HG03565 (cell line): Measurements from ENCODE around the gene KCNQ2.
A peak's percentile ranks its signal among the peaks of the same experiment; 100 is the strongest.
"Not testable (repeated sequence)": the region's sequence is repeated elsewhere in the genome, so short reads cannot be mapped to it uniquely, and the experiment has no call there.

ENCODE experiments used
- ATAC-seq: cut with Tn5 transposase; IDR thresholded peaks from one replicate; pipeline ENCODE4 v1.9.1; 2021; ENCODE audit warnings: mild to moderate bottlenecking, moderate library complexity; ENCODE audit not compliant: unreplicated experiment

The KCNQ2 gene

DNA sequence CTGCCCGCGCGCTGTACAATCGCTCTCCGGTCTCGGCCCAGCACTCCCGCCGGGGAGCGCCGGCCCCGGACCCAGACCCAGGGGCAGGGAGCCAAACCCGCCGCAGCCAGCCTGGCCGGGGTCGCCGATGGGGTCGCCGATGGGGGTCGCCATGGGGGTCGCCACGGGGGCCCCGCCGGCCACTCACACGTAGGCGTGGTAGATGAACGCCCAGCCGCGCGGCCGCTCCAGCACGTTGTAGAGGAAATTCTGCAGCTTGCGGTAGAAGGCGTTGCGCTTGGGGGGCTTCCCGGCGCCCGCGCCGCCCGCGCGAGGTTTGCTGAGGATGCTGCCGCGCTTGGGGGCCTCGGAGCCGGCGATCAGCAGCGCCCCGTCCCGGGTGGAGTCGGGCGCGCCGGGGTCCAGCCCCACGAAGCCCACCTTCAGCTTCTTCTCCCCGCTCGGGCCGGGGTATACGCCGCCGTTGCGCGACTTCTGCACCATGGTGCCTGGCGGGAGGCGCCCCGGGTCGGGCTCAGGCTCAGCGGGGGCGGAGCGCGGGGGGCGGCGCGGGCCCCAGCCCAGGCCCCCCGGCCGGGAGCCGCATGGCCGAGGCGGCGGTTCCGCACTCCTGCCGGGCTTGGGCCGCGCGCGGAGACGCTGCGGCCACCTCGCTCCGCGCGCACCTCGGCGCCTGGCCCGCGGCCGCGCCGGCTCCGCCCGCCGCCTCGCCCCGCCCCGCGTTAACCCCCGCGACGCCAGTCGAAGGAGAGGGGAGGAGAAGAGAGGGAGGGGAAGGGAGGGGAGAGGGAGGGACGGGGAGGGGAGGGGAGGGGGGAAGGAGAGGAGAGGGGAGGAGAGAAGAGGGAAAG, at the start of gene KCNQ2:
KCNQ2 (minus strand) TSS at position 675 of the 851 bp plus-strand sequence; CDS start at position 483, 192 bp downstream.
- ATAC-seq: no peak

DNA sequence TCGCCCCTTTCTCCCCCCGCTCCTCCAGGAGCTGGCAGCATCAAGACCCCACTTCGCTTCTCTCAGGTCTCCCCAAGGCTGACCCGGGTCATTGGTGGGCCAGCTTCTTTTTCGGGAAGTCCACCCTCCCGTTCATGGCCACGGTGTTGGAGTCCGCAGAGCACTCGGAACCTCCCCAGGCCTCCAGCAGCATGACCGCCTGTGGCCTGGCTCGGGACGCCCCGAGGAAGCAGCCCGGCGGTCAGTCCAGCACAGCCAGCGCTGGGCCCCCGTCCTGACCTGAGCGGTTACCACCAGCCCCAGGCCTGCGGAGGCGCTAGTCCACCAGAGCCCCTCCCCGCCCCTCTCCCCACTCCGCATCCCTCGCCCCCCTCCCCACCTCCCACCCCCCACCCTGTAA, 49.1 kb upstream of the KCNQ2 start:
- ATAC-seq: no peak

- peak; percentile 29 for ATAC-seq
These were observed 48.6 kb upstream of the KCNQ2 start for GRCh38 chr20:63520934-63521601.

GRCh38 chr20:63520504-63520933, 48.1 kb upstream of the KCNQ2 start, which contains the start of gene PPDPF:
TSS of gene PPDPF (plus strand) at chr20:63520765. CDS start at chr20:63521309, 544 bp downstream.
- peak; percentile 54 for ATAC-seq

DNA sequence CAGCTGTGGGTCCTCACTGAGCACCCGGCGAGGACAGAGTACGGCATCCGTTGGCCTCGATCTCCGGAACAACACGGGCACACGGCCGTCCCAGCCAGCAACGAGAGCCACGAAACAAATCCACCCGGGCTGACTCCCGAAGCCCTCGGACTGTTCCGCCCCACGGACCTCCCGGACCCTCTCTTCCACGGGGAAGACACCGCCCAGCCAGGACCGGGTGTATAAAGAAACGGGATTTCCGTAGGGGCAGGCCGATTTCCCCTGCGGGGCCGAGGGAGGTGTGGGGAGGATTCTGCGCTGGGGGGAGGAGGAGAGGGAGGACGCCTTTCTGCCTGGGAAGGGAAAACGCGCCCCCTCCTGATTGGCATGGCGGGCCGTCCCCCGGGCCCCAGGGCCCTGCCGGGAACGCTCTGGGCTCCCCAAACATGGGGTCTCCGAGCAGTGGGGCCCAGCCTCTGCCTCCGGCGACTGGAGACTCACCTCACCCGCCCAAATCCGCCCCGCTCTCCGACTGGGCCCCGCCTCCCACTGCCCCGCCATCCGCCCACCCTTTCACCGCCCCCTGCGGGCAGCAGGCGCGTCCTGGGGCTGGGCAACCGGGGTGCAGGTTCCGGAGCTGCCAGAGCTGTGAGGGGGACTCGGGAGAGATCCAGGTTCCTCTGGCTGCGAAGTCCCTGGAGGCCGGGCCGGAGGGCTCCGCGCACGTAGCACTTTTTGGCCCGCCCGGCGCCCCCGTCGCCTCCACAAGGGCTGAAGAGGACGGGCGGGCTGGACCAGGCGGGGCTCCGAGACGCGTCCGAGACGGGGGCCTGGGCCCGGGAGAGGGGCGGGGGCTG, 47.4 kb upstream of the KCNQ2 start:
- ATAC-seq: peak; percentile 10

- ATAC-seq: no peak
These were observed 46.7 kb upstream of the KCNQ2 start for GRCh38 chr20:63518946-63519667.

DNA sequence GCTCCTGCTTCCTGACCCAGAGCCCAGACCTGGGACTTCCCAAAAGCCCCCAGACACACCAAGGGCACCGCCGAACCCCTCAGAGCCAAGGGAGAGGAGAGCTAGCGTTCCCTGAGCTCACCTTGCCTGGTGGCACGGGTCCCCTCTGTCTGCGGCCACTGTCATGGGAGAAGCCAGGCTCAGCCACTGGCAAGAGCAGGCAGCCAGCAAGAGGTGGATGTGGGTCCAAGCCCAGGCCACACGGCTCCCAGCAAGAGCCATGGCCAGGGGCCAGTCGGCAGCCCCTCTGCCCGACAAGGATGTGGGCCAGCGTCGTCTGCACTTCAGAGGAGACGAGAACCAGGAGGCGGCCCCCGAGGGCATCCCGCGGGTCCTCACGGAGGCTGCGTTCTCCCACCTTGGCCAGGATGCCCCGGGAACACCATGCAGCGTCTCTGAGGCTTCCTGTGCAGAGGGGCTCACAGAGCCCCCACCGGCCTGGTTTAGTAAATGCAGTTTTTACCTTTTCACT, 46.0 kb upstream of the KCNQ2 start:
- no peak for ATAC-seq

- ATAC-seq: no peak
These were observed 45.2 kb upstream of the KCNQ2 start for GRCh38 chr20:63517376-63518309.

GRCh38 chr20:63514520-63514919, 42.1 kb upstream of the KCNQ2 start:
- not testable (repeated sequence) for ATAC-seq

DNA sequence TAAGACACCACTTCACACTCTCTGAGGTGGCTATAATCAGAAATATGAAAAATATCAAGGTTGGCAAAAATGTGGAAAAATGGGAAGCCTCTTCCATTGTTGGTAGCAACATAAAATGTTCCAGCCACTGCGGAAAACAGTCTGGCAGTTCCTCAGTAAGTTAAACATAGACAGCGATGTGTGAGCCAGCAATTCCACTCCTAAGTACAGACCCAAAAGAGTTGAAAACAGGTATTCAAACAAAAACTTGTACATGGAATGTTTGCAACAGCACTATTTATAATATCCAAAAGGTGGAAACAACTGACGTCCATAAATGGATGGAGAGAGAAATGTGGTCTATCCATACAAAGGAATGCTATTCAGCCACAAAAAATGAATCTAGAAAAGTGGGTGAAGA, 40.8 kb upstream of the KCNQ2 start:
- ATAC-seq: no peak

- ATAC-seq: no peak
These were observed 36.7 kb upstream of the KCNQ2 start for GRCh38 chr20:63509088-63509564.

GRCh38 chr20:63508072-63508768, 35.8 kb upstream of the KCNQ2 start:
- no peak for ATAC-seq

DNA sequence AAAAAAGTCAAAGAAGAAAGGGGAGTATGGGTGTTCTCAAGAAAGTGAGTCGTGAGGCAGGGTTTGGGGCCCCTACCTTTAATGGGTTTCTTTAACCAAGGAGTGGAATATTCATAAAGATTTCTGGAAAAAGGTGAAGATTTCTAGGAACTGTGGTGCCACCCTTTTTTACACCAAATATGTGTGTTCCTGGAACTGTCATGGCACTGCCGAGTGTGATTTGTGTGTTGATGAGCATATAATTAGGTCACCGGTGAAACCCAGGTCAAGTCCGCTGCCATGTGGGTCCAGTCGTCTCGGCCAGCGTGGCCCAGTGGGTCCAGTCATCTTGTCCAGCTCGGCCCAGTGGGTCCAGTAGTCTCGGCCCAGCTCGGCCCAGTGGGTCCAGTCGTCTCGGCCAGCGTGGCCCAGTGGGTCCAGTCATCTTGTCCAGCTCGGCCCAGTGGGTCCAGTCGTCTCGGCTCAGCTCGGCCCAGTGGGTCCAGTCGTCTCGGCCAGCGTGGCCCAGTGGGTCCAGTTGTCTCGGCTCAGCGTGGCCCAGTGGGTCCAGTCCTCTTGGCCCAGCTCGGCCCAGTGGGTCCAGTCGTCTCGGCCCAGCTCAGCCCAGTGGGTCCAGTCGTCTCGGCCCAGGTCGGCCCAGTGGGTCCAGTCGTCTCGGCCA, 34.8 kb upstream of the KCNQ2 start:
- no peak for ATAC-seq

DNA sequence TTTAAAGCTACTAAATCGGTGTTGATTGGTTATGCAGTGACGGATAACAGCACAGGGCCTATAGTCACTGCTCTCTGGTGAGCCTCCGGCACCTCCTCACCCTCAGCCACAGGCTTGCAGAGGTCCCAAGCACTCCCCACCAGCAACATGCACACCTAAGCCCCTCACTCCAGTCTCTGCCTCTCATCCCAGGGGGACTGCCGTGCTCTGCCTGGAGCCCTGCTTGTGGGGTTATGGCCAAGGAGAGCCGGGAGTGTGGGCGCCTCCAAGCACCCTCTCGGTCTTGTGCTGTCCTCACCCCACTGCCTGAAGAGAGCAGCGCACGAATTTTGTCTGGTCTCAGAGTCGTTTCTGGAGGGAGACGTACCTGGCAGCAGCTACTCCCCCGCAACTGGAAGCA, 33.3 kb upstream of the KCNQ2 start:
- ATAC-seq: no peak

GRCh38 chr20:63505281-63505680, 32.8 kb upstream of the KCNQ2 start:
- ATAC-seq: no peak

- no peak for ATAC-seq
These were observed 32.2 kb upstream of the KCNQ2 start for GRCh38 chr20:63504642-63505041.

DNA sequence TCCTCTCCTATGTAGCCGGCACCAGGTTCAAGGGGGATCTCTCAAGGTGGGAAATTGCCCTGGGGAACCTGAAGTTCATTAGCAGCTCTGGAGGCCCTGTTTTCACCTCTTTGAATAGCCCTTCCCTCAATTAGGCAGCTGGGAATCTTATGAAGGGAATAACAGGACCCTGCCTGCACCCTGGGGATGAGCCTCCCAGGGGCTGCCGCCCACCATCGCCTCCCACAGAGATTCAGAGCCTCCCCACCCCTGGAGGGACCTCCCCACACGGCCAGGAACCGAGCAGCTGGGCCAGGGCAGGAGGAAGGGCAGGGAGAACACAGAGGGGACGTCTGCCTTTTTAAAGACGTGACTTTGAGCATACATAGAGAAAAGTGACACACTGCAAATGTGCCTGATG, 31.1 kb upstream of the KCNQ2 start:
- ATAC-seq: no peak

DNA sequence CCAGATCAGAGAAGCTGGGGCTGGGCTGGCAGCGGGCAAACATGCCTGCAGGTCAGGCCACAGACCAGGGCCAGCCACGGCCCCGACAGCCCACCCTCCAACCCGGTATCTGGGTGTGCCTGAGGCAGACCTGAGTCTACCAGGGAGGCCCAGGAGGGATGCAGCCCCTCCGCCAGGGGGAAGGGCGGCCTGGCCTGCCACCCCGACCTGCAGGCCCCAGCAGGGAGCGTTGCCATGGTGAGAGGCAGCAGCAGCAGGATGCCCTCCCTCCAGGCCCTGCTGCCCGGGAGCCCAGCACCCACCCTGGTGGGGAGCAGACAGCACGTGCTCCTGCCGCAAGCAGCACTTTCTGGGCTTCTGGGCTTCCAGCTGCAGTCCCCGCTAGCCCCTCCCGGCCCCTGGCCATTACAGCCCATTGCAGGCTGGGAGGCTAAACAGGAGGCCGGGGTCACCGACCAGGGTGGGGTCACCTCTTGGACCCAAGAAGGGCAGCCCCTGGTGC, 30.3 kb upstream of the KCNQ2 start:
- no peak for ATAC-seq
